ENCODE measurements around the gene DIO1.
A peak's percentile ranks its signal among the peaks of the same experiment; 100 is the strongest.

The DIO1 gene

GRCh38 chr1:53895421-53895820, 1.4 kb downstream of the DIO1 start:
- DNase-seq = no peak

DNA sequence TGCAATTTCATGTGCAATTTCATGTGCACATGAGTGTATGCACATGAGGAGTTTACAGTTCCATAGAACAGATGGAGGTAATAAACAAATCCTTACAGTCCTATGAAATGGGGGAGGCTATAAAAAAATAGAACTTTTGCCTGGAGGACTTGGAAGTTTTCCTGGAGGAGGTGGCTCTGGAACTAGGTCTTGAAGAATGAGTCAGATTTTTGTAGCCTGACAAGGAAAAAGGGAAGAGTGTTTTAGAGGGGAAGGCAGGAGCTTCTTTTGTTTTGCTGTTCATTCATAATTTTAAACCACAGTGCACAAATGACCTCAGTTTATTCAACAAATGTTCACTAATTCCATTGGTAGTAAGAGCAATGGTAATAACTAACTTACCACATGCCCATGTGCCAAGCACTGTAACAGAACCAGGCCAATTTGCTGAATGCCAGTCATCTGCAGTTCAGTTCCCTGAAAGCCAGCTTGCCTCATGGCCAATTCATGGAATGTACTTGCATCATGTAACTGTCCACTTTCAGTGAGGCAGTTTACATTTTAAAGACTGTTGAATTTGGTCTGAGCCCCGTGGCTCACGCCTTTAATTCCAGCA, 2.7 kb downstream of the DIO1 start:
- peak; percentile 86 for DNase-seq

DNA sequence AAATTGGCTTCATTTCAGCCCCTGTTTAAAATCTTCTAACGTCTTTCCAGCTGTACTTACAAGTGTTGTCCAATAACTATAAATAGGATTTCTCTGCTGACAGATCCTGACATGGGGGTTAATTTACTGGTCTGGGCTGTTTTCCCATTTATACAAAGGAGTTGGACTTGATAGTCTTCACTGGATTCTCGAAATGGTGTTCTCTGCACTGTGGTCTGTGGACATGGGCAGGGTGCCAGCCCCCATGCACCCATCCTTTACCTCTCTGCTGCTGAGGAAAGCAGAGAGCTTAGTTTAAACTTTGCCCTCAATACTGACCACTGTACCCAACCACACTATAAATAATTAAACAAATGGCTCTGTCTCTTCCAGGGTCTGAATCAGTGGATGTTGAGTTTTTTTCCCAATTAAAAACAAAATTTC, 5.2 kb downstream of the DIO1 start:
- DNase-seq = no peak

GRCh38 chr1:53899708-53900107, 5.7 kb downstream of the DIO1 start:
- DNase-seq = no peak

DNA sequence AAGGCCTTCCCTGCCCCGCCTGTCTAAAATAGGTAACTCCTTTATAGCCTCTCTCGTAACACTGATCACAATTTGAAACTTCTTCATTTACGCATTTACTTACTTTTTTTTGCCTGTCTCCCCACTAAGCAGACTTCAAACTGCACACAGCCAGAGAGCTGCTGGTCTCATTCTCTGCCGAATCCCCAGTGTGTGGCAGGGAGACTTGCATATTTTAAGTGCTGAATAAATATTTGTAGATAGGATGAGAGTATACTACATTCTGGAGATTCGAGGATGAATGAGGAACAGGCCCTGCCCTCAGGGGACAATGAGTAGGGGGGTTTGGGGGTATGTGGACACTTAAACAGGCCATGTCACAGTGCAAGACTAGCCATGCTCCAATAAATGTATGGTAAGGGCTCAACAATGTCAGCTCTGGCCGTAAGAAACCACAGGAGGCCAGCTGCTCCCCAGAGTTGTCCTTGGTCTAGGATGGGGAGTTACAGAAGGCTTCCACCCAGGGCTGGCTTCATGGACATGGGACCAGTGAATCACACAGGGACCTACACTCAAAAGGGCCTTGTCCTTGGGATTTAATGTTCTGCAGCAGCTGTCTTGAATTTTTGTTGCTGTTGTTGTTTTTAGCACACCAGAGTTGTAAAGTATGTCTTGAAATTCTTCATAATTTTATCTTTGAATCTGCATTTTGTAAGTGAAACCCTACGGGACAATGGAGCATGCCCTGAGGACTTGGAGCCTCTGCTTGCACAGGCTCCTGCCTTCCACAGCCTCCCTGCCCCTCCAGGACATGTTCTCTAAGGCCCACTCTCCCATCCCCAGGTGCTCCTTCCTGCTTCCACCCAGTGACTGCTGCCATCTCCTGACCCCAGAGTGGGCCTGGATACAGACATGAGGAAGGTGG, 8.5 kb downstream of the DIO1 start:
- DNase-seq = no peak

GRCh38 chr1:53905509-53905908, 11.5 kb downstream of the DIO1 start:
- no peak for DNase-seq

GRCh38 chr1:53906121-53906520, 12.1 kb downstream of the DIO1 start:
- no peak for DNase-seq

GRCh38 chr1:53909946-53910345, 16.0 kb downstream of the DIO1 start:
- no peak for DNase-seq

GRCh38 chr1:53911442-53911841, 17.5 kb downstream of the DIO1 start:
- no peak for DNase-seq

DNA sequence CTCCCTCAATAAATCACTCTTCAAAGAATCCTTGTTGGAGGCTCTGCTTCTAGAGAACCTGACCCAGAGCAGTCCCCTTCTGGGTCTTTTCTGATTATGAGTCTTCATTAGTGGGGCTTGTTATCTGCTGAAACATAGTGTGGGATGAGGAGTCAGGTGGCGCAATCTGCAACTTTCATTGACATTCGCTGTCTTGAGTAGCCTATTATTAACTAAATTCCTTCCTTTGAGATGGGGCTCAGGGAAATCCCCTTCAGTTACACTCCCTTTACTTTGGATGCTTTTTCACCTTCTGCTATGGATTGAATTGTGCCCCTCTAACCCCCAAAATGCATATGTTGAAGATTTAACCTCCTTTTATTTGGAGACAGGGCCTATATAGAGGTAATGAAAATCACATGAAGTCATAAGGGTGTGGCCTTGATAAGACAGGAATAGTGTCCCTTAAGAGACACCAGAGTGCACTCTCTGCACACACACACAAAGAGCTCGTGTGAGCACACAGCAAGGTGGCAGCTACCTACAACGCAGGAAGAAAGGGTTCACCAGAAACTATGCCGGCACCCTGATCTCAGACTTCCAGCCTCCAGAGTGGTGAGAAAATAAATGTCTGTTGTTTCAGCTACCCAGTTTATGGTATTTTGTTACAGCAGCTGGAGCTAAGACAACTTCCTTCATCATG, 19.5 kb downstream of the DIO1 start:
- DNase-seq = no peak

- no peak for DNase-seq
Measured at GRCh38 chr1:53918343-53918742, 24.4 kb downstream of the DIO1 start.

- peak; percentile 45 for DNase-seq
Measured at GRCh38 chr1:53919675-53920066, 25.7 kb downstream of the DIO1 start.

DNA sequence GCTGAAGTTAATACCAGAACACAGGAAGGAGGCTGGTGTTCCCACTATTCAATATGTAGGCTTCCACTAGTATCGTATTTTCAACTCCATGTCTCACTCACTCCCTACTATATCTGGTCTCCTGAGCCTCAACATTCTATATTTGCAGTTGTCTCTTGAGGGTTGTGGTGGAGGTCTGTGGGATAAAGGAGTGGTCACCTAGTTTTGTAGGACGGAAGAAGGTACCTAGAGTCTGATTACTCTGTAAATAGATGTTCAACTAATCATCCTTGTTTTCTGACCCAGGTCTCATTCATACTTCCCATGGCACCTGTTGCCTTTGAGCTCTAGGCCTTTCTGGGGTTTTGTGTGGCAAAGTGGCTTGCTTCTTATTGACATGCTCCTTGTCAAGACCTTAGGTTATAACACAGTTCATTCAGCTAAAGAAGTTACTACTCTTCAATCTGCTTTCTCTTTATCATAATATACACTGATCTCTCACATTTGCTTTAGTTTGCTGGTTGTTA, 33.4 kb downstream of the DIO1 start:
- no peak for DNase-seq

DNA sequence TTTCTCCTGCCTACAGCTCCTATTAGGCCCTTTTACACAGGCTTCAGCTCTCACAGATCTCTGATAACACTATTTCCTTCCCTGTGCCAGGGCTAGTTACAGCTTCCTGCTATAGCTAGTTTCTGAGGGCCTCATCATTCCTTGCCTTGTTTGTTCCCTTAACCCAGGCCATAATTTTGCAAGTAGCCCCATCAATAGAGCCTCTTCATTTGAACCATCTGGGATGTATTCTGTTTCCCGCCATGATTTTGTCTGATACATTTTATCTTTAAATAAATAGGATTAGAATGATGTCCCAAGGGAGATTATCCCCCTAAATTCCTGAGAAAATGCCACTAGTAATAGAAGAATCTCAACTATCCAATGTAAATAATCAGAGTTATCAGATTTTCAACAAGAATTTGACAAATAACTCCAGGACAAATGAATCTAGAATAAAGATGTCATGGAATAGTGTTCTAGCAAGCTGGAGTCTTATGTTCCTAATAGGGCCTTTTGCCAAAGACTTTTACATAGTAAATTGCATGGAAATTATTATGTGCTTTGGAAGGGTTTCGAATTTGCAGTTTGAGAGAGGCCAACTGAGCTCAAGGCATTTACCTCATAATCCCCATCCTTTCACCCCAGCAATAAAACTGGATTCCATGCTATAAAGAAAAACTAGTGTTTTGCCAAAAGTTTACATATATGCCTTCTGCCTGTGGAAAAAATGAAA, 35.4 kb downstream of the DIO1 start:
- no peak for DNase-seq

- DNase-seq = no peak
Measured at GRCh38 chr1:53930932-53931331, 36.9 kb downstream of the DIO1 start.

DNA sequence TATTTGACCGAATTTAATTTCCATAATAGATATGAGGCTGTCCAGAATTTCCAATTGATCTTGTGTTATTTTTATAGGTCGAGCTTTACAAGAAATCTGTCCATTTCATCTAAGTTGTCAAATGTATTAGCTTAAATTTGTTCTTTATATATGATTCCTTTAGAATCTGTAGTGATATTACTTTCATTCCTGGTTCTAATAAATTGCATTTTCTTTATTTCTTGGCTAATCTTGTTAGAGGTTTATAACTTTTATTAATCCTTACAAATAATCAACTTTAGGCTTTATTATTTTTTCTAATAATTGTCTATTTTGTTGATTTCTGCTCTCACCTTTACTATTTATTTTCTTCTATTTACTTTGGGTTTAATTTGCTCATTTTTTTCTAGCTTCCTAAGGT, 37.5 kb downstream of the DIO1 start:
- DNase-seq = no peak

DNA sequence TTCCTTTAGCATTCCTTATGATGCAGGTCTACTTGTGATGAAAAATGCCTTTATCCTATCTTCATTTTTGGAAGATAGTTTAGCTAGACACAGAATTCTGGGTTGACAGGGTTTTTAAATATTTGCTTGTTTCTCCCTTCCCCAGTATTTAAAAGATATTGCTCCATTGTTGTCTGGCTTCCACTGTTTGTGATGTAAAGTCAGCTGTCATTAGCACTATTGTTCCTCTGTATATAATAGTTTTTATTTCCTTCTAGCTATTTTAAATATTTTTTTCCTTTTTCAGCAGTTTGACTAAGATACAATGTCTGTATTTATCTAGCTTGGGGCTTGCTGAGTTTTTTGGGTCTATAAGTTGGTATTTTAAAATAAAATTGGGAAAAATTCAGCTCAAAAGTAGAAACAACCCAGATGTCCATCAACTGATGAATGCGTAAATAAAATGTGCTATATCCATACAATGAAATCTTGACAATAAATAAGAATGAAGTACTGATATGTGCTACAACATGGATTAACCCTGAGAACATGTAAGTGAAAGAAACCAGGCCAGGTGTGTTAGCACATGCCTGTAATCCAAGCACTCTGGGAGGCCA, 40.3 kb downstream of the DIO1 start:
- DNase-seq = no peak

DNA sequence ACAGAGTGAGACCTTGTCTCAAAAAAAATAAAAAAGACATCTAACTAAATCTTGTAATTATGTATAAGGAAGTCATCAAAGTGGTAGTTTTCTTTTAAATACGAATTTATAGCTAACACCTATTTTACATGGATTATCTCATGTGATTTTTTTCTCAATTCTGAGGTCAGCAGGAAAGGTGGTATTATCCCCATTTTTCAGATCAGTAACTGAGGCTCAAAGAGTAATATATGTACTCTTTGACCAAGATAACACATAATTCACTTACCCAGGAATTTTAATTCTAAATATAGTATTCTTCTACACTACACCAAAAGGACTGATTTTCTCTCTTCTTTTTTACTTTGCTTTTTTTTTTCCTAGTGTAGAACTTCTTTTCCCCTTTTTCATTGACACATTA, 42.4 kb downstream of the DIO1 start:
- DNase-seq = no peak

GRCh38 chr1:53938136-53938830, 44.3 kb downstream of the DIO1 start:
- DNase-seq = no peak

DNA sequence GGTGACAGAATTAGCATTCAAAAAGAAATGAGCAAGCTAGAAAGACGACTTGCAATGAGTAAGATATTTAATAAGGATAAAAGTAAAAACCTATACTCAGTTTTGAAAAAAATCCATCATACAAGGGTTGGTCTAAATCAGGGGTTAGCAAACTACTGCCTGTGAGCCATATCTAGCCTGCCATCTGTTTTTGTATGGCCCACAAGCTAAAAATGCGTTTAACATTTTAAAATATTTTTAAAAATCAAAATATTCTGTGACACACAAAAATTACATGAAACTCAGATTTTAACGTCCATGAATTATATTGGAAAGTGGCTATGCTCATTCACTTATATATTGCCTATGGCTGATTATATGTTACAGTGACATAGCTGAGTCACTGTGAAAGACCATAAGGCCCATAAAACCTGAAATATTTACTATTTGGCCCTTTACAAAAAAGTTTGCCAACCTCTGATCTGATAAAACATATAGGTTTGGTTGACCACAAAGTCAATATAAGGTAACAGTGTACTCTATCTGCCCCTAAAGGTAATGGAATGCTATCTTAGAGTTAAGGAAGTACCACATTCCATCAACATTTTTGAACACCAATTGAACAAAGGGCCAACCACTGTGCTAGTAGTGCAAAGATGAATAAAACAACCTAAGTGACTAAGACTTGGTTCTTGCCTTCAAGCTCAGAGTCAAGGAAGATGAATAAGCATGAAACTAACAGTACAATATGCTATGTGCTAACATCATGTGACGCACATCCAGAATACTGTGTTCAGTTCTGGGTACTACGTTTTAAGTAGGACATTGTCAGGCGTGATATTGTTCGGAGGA, 48.4 kb downstream of the DIO1 start:
- DNase-seq = no peak

GRCh38 chr1:53943090-53943489, 49.1 kb downstream of the DIO1 start:
- no peak for DNase-seq
